Smooth muscle cell (in vitro differentiated cells): ENCODE results near the gene TRIM2. TPM values are rescaled to one million over a fixed set of nuclear protein-coding genes. Genes with fewer than 3 reads are reported as not detected.
A peak's percentile ranks its signal among the peaks of the same experiment; 100 is the strongest.
"Not testable (repeated sequence)": the region's sequence is repeated elsewhere in the genome, so short reads cannot be mapped to it uniquely, and the experiment has no call there.

Experiments
- DNase-seq: peaks from one replicate; lab custom pipeline; 2025; ENCODE audit not compliant: unreplicated experiment; lab: John Stamatoyannopoulos, UW
- H2AFZ ChIP-seq: fragments of 200-600 bp; sonication (generic); 2 replicates; pipeline ENCODE4 v1.6.0; 2016; ENCODE audit warnings: antibody characterized with exemption, low read depth, mild to moderate bottlenecking
- H3F3A ChIP-seq: fragments of 200-600 bp; sonication (generic); 2 replicates; pipeline ENCODE4 v1.6.0; 2017; ENCODE audit warnings: antibody characterized with exemption, low read depth
- H3K27ac ChIP-seq: fragments of 200-600 bp; sonication (generic); 2 replicates; pipeline ENCODE4 v1.5.1; 2016; ENCODE audit warnings: low read depth, mild to moderate bottlenecking
- H3K27me3 ChIP-seq: fragments of 200-600 bp; sonication (generic); 2 replicates; pipeline ENCODE4 v1.6.1; 2016; ENCODE audit warnings: low read depth, mild to moderate bottlenecking
- H3K36me3 ChIP-seq: fragments of 200-600 bp; sonication (generic); 2 replicates; pipeline ENCODE4 v1.5.1; 2016; ENCODE audit warnings: low read depth
- H3K4me1 ChIP-seq: fragments of 200-600 bp; sonication (generic); 2 replicates; pipeline ENCODE4 v1.5.1; 2016; ENCODE audit warnings: low read depth
- H3K4me2 ChIP-seq: fragments of 200-600 bp; sonication (generic); 2 replicates; pipeline ENCODE4 v1.6.0; 2016; ENCODE audit warnings: mild to moderate bottlenecking
- H3K4me3 ChIP-seq: fragments of 200-600 bp; sonication (generic); 2 replicates; pipeline ENCODE4 v1.5.1; 2016; ENCODE audit warnings: mild to moderate bottlenecking
- H3K79me2 ChIP-seq: fragments of 200-600 bp; sonication (generic); 2 replicates; pipeline ENCODE4 v1.6.0; 2016; ENCODE audit warnings: low read depth, mild to moderate bottlenecking
- H3K9ac ChIP-seq: fragments of 200-600 bp; sonication (generic); 2 replicates; pipeline ENCODE4 v1.6.0; 2016; ENCODE audit warnings: low read depth
- H3K9me3 ChIP-seq: fragments of 200-600 bp; sonication (generic); replicated peaks from 2 replicates; pipeline ENCODE4 v1.5.1; 2016; ENCODE audit warnings: low read depth
- H4K20me1 ChIP-seq: fragments of 200-600 bp; sonication (generic); 2 replicates; pipeline ENCODE4 v1.6.0; 2016; ENCODE audit warnings: low read depth
- CTCF ChIP-seq: fragments of 200-600 bp; sonication (generic); IDR thresholded peaks from 2 replicates; pipeline ENCODE4 v1.5.1; 2017; ENCODE audit warnings: borderline replicate concordance, mild to moderate bottlenecking, antibody characterized with exemption; ENCODE audit not compliant: insufficient read depth, poor library complexity, severe bottlenecking
- WGBS: methylation state at CpG from one replicate; pipeline ENCODE4 v1.1.7; 2016; ENCODE audit warnings: low lambda C conversion rate; 5-methylcytosine and 5-hydroxymethylcytosine counted together
- polyA plus RNA-seq: library from polyadenylated mRNA; unstranded; fragments of >200 nt; fragmentation: Nextera tagmentation; extraction: Ambion mirVana; gene quantifications from 2 replicates; pipeline ENCODE4 v1.2.1, GENCODE V29; 2016
- total RNA-seq: library from RNA; depleted of rRNA; stranded (reverse); fragments of >200 nt; gene quantifications from 2 replicates; pipeline ENCODE4 v1.2.3, GENCODE V29; 2014

Gene TRIM2
- total and polyA plus RNA-seq, 2 experiments from 2014 or later, result 9.1 to 33.4 TPM

GRCh38 chr4:153197301-153197700 is 6.9 kb upstream of the TRIM2 start:
- DNase-seq, result no peak
- Histone ChIP-seq H2AFZ (no peak overlapping the region), H3K27me3 (no peaks in the 10 kb centered on the region), H3K27ac (no peak overlapping the region), H3F3A (no peaks in the 10 kb centered on the region), H3K4me3 (no peak overlapping the region), H3K9me3 (no peaks in the 10 kb centered on the region), H3K9ac (no peak overlapping the region), H3K36me3 (no peaks in the 10 kb centered on the region), H3K4me1 (no peaks in the 10 kb centered on the region), H4K20me1 (no peaks in the 10 kb centered on the region), H3K4me2 (no peak overlapping the region), H3K79me2 (no peaks in the 10 kb centered on the region)
- TF ChIP-seq CTCF, result no peak
- WGBS, result 96% methylated on average over 5 of the region's 5 CpGs

GRCh38 chr4:153198719-153199118 is 5.5 kb upstream of the TRIM2 start:
- DNase-seq, result no peak
- Histone ChIP-seq H2AFZ (no peak overlapping the region), H4K20me1 (no peaks in the 10 kb centered on the region), H3K79me2 (no peaks in the 10 kb centered on the region), H3K27ac (no peak overlapping the region), H3K9me3 (no peaks in the 10 kb centered on the region), H3K9ac (no peak overlapping the region), H3K27me3 (no peaks in the 10 kb centered on the region), H3K4me3 (no peak overlapping the region), H3K36me3 (no peaks in the 10 kb centered on the region), H3K4me1 (peaks cover under 1% of the 10 kb centered on the region), H3F3A (no peaks in the 10 kb centered on the region), H3K4me2 (no peak overlapping the region)
- no peak for TF ChIP-seq CTCF
- 88% methylated on average over 1 of the region's 1 CpG for WGBS

GRCh38 chr4:153203746-153204145 is 497 bp upstream of the TRIM2 start:
- peak overlapping the region; percentile 21 for H2AFZ ChIP-seq
- not testable (repeated sequence) for H3K9me3 ChIP-seq, H3F3A ChIP-seq, H4K20me1 ChIP-seq, DNase-seq, H3K79me2 ChIP-seq, H3K27me3 ChIP-seq, H3K9ac ChIP-seq, H3K36me3 ChIP-seq
- peaks cover 29% of the 10 kb centered on the region for H3K4me1 ChIP-seq
- H3K27ac ChIP-seq, result peak overlapping the region; percentile 36
- peak overlapping the region; percentile 79 for H3K4me2 ChIP-seq
- WGBS, result 74% methylated on average over 5 of the region's 5 CpGs
- peak overlapping the region; percentile 35 for H3K4me3 ChIP-seq

GRCh38 chr4:153204728-153205648 is 745 bp downstream of the TRIM2 start:
- H3K79me2 ChIP-seq, result no peaks in the 10 kb centered on the region
- 11% methylated on average over 22 of the region's 22 CpGs for WGBS
- H3K4me1 ChIP-seq, result peaks cover 29% of the 10 kb centered on the region
- peak overlapping the region; percentile 36 for H3K27ac ChIP-seq
- H2AFZ ChIP-seq, result no peak overlapping the region
- DNase-seq, result no peak
- no peaks in the 10 kb centered on the region for H3F3A ChIP-seq
- H3K4me3 ChIP-seq, result peak overlapping the region; percentile 35
- H3K27me3 ChIP-seq, result no peaks in the 10 kb centered on the region
- H3K4me2 ChIP-seq, result peak overlapping the region; percentile 79
- no peaks in the 10 kb centered on the region for H4K20me1 ChIP-seq
- H3K9me3 ChIP-seq, result no peaks in the 10 kb centered on the region
- TF ChIP-seq CTCF, result no peak
- H3K9ac ChIP-seq, result peak overlapping the region; percentile 0
- H3K36me3 ChIP-seq, result no peaks in the 10 kb centered on the region
